Transverse colon (tissue), 3 donors: ENCODE results near the gene C16orf95.

Experiments
- EP300 ChIP-seq: sonication (generic); formaldehyde crosslinking; IDR thresholded peaks from one replicate; pipeline ENCODE4 v1.6.1; 2017; ENCODE audit warnings: antibody characterized with exemption, low read depth
- POLR2A ChIP-seq: fragments of 450-650 bp; IDR thresholded peaks from one replicate; pipeline ENCODE4 v1.6.1; 2016; ENCODE audit warnings: antibody characterized with exemption, mild to moderate bottlenecking, moderate library complexity
- TF ChIP-seq, protein P1 (sequence below), 5 experiments: fragments of 200-600 bp in 3 of 5; fragments of 450-650 bp in 2 of 5; sonication (generic) in 3 of 5; IDR thresholded peaks; 1 replicate in 2 of 5; 2 replicates in 3 of 5; pipeline ENCODE4 v1.5.1; 2016 to 2017; ENCODE audit warnings: antibody characterized with exemption in 5 of 5, inconsistent platforms in 3 of 5, mild to moderate bottlenecking in 2 of 5, moderate library complexity in 1 of 5

DNA sequence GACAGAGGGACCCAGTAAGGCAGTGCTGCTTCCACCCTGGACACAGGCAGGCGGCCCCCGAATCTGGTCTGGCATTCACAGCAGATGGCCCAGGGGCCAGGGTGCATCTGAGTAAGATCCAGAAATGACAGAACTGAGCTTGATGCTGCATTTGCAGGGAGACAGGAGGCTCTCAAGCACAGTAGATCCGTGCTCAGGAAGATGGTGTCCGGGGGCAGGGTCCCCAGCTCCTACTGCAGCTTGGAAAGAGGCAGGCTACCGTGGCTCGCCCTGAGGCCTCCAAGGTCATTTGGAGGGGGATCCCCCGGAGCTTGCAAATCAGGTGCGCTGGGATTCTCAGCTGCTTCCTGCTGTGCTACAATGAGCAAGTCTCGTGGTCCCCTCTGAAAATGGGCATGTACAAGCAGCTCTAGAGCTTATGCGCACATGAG lies 2.2 kb downstream of the C16orf95 start:
- TF ChIP-seq, protein P1, sequence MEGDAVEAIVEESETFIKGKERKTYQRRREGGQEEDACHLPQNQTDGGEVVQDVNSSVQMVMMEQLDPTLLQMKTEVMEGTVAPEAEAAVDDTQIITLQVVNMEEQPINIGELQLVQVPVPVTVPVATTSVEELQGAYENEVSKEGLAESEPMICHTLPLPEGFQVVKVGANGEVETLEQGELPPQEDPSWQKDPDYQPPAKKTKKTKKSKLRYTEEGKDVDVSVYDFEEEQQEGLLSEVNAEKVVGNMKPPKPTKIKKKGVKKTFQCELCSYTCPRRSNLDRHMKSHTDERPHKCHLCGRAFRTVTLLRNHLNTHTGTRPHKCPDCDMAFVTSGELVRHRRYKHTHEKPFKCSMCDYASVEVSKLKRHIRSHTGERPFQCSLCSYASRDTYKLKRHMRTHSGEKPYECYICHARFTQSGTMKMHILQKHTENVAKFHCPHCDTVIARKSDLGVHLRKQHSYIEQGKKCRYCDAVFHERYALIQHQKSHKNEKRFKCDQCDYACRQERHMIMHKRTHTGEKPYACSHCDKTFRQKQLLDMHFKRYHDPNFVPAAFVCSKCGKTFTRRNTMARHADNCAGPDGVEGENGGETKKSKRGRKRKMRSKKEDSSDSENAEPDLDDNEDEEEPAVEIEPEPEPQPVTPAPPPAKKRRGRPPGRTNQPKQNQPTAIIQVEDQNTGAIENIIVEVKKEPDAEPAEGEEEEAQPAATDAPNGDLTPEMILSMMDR (IDR thresholded peaks at IDR 0.05) = no peak
- no peak for TF ChIP-seq POLR2A
- TF ChIP-seq EP300 = no peak
